Hepatocyte (in vitro differentiated cells): ENCODE results near the gene TMEM270. TPM values are rescaled to one million over a fixed set of nuclear protein-coding genes. Genes with fewer than 3 reads are reported as not detected.

Experiments used
- DNase-seq: peaks from one replicate; pipeline ENCODE4 v3.0.0-alpha.2; 2016; ENCODE audit warnings: low spot score
- H2AFZ ChIP-seq: fragments of 200-600 bp; sonication (generic); 2 replicates; pipeline ENCODE4 v1.6.0; 2016; ENCODE audit warnings: antibody characterized with exemption, mild to moderate bottlenecking
- H3K27ac ChIP-seq: fragments of 200-600 bp; sonication (generic); 2 replicates; pipeline ENCODE4 v1.5.1; 2016; ENCODE audit warnings: mild to moderate bottlenecking
- H3K27me3 ChIP-seq: fragments of 200-600 bp; sonication (generic); 2 replicates; pipeline ENCODE4 v1.6.1; 2016
- H3K36me3 ChIP-seq: fragments of 200-600 bp; sonication (generic); replicated peaks from 2 replicates; pipeline ENCODE4 v1.5.1; 2016; ENCODE audit warnings: low read depth; ENCODE audit not compliant: insufficient read depth
- H3K4me1 ChIP-seq: fragments of 200-600 bp; sonication (generic); 2 replicates; pipeline ENCODE4 v1.5.1; 2016; ENCODE audit warnings: mild to moderate bottlenecking, moderate library complexity; ENCODE audit not compliant: insufficient read depth
- H3K4me2 ChIP-seq: fragments of 200-600 bp; sonication (generic); 2 replicates; pipeline ENCODE4 v1.6.0; 2016
- H3K4me3 ChIP-seq: fragments of 200-600 bp; sonication (generic); 2 replicates; pipeline ENCODE4 v1.5.1; 2016; ENCODE audit warnings: mild to moderate bottlenecking
- H3K79me2 ChIP-seq: fragments of 200-600 bp; sonication (generic); 2 replicates; pipeline ENCODE4 v1.6.0; 2017; ENCODE audit warnings: mild to moderate bottlenecking
- H3K9me2 ChIP-seq: fragments of 200-600 bp; sonication (generic); replicated peaks from 2 replicates; pipeline ENCODE4 v1.6.0; 2017; ENCODE audit warnings: mild to moderate bottlenecking; ENCODE audit not compliant: insufficient read depth
- H3K9me3 ChIP-seq: fragments of 200-600 bp; sonication (generic); 2 replicates; pipeline ENCODE4 v1.5.1; 2016; ENCODE audit warnings: low read depth, mild to moderate bottlenecking
- H4K20me1 ChIP-seq: fragments of 200-600 bp; sonication (generic); 2 replicates; pipeline ENCODE4 v1.6.0; 2016; ENCODE audit warnings: mild to moderate bottlenecking; ENCODE audit not compliant: insufficient read depth, poor library complexity, severe bottlenecking
- CTCF ChIP-seq: fragments of 200-600 bp; sonication (generic); IDR thresholded peaks from 2 replicates; pipeline ENCODE4 v1.5.1; 2016; ENCODE audit warnings: antibody characterized with exemption, mild to moderate bottlenecking; ENCODE audit not compliant: poor library complexity
- EZH2 ChIP-seq: fragments of 200-600 bp; sonication (generic); IDR thresholded peaks from 2 replicates; pipeline ENCODE4 v1.6.1; 2016; ENCODE audit warnings: antibody characterized with exemption, mild to moderate bottlenecking, borderline replicate concordance
- EZH2phosphoT487 ChIP-seq: fragments of 200-600 bp; sonication (generic); IDR thresholded peaks from one replicate; pipeline ENCODE4 v1.6.1; 2018; ENCODE audit warnings: antibody characterized with exemption, mild to moderate bottlenecking, low read depth, moderate library complexity; ENCODE audit not compliant: unreplicated experiment, severe bottlenecking
- WGBS: methylation state at CpG from one replicate; pipeline ENCODE4 v1.1.6; 2016; ENCODE audit warnings: low lambda C conversion rate; ENCODE audit errors: missing lambda C conversion rate; 5-methylcytosine and 5-hydroxymethylcytosine counted together
- polyA plus RNA-seq: library from polyadenylated mRNA; unstranded; fragments of >200 nt; fragmentation: Nextera tagmentation; extraction: Ambion mirVana; gene quantifications from 2 replicates; pipeline ENCODE4 v1.2.1, GENCODE V29; 2016
- total RNA-seq: library from RNA; depleted of rRNA; stranded (reverse); fragments of >200 nt; gene quantifications from 2 replicates; pipeline ENCODE4 v1.2.3, GENCODE V29; 2014

Gene TMEM270
- total and polyA plus RNA-seq, 2 experiments from 2014 or later, result 0.47 to 1.1 TPM

- Histone ChIP-seq H2AFZ (no peak overlapping the region), H3K9me3 (no peaks in the 10 kb centered on the region), H3K36me3 (no peaks in the 10 kb centered on the region), H3K4me2 (peak overlapping the region; percentile 70), H3K79me2 (peaks cover 18% of the 10 kb centered on the region), H4K20me1 (no peaks in the 10 kb centered on the region), H3K27me3 (no peaks in the 10 kb centered on the region), H3K27ac (peak overlapping the region; percentile 99), H3K4me3 (no peak overlapping the region), H3K9me2 (no peaks in the 10 kb centered on the region), H3K4me1 (peaks cover 39% of the 10 kb centered on the region)
- DNase-seq, result peak; percentile 89
- no peak for TF ChIP-seq CTCF
- 63% methylated on average over 12 of the region's 14 CpGs for WGBS
Observed at GRCh38 chr7:73828107-73828803, 32.7 kb upstream of the TMEM270 start.

- Histone ChIP-seq H3K4me2 (peak overlapping the region; percentile 70), H2AFZ (no peak overlapping the region), H3K4me1 (peaks cover 37% of the 10 kb centered on the region), H4K20me1 (no peaks in the 10 kb centered on the region), H3K79me2 (peaks cover 18% of the 10 kb centered on the region), H3K27ac (peak overlapping the region; percentile 99), H3K9me2 (no peaks in the 10 kb centered on the region), H3K27me3 (no peaks in the 10 kb centered on the region), H3K36me3 (no peaks in the 10 kb centered on the region), H3K4me3 (no peak overlapping the region), H3K9me3 (no peaks in the 10 kb centered on the region)
- DNase-seq, result no peak
- TF ChIP-seq CTCF (no peak), EZH2 (no peak), EZH2phosphoT487 (no peak)
- 87% methylated on average over 5 of the region's 5 CpGs for WGBS
Observed at GRCh38 chr7:73828972-73829371, 32.0 kb upstream of the TMEM270 start.

- H3K4me3 ChIP-seq, result no peak overlapping the region
- no peak for TF ChIP-seq EZH2phosphoT487
- no peak for TF ChIP-seq CTCF
- no peak for TF ChIP-seq EZH2
- 24% methylated on average over 7 of the region's 7 CpGs for WGBS
Observed at GRCh38 chr7:73829505-73829904, 31.5 kb upstream of the TMEM270 start.

More at GRCh38 chr7:73829505-73829904, 31.5 kb upstream of the TMEM270 start:
- H2AFZ ChIP-seq, result no peak overlapping the region
- H3K4me2 ChIP-seq, result peak overlapping the region; percentile 70
- H3K9me2 ChIP-seq, result no peaks in the 10 kb centered on the region
- peaks cover 18% of the 10 kb centered on the region for H3K79me2 ChIP-seq
- no peaks in the 10 kb centered on the region for H4K20me1 ChIP-seq
- H3K4me1 ChIP-seq, result peaks cover 37% of the 10 kb centered on the region
- no peaks in the 10 kb centered on the region for H3K27me3 ChIP-seq
- DNase-seq, result no peak
- no peaks in the 10 kb centered on the region for H3K36me3 ChIP-seq
- H3K9me3 ChIP-seq, result no peaks in the 10 kb centered on the region
- H3K27ac ChIP-seq, result peak overlapping the region; percentile 99
